Right lobe of liver (tissue), 4 donors: Measurements from ENCODE around the gene LTO1.

Experiments used
- POLR2A ChIP-seq: fragments of 450-650 bp; IDR thresholded peaks from one replicate; pipeline ENCODE4 v1.6.1; 2017; ENCODE audit warnings: antibody characterized with exemption, mild to moderate bottlenecking
- TF ChIP-seq, protein P1 (sequence below), 4 donors: fragments of 200-600 bp in 3 of 4; fragments of 450-650 bp in 1 of 4; IDR thresholded peaks; one replicate each; pipeline versions ENCODE4 v1.5.1 to v1.8.0; 2016 to 2022; ENCODE audit warnings: antibody characterized with exemption in 4 of 4, mild to moderate bottlenecking in 2 of 4
- donor health status: DM: no; HTN: no; CAD: no.
- donor health status: DM: no; HTN: no; CAD: no.
- donor health status: DM: no; HTN: yes; CAD: no.

DNA sequence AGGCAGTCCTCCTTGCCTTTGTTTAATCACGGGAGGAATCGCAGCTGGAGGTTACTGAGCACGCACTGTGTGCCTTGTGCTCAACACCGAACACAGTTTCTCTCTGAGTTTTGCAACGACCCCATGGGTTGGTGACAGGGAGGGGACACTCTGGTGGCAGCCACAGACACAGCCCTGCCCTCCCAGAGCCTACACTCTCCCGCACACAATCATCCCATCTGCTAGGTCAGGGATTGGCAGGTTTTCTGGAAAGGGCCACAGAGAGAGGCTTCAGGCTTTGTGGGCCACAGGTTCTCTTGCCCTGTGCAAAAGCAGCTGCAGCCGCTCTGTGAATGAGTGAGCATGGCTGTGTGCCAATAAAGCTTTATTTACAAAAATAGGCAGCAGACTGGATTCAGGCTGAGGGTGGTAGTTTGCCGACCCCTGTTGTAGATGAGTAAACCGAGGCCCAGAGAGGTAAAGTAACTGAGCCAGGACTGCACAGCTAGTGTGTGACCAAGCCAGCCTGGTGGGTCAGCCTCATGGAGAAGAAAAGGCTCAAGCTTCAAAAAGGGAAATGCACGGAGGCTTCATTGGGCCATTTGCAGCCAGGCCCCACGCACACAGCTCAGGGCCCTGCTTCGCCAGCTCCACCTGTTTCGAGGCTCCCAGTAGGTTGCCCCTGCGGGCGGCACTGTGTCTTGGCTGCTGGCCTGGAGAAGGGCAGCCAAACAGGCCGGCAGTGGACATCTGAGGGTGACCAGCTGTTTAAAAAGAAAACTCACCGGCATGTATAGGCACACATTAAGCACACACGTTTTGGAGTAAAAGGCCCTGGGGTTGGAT lies 16.3 kb downstream of the LTO1 start:
- TF ChIP-seq, protein P1, sequence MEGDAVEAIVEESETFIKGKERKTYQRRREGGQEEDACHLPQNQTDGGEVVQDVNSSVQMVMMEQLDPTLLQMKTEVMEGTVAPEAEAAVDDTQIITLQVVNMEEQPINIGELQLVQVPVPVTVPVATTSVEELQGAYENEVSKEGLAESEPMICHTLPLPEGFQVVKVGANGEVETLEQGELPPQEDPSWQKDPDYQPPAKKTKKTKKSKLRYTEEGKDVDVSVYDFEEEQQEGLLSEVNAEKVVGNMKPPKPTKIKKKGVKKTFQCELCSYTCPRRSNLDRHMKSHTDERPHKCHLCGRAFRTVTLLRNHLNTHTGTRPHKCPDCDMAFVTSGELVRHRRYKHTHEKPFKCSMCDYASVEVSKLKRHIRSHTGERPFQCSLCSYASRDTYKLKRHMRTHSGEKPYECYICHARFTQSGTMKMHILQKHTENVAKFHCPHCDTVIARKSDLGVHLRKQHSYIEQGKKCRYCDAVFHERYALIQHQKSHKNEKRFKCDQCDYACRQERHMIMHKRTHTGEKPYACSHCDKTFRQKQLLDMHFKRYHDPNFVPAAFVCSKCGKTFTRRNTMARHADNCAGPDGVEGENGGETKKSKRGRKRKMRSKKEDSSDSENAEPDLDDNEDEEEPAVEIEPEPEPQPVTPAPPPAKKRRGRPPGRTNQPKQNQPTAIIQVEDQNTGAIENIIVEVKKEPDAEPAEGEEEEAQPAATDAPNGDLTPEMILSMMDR (IDR thresholded peaks at IDR 0.05) = no peak
- no peak for TF ChIP-seq POLR2A
